HG02973 (cell line): ENCODE results near the gene DMAC2.
"Not testable (repeated sequence)": the region's sequence is repeated elsewhere in the genome, so short reads cannot be mapped to it uniquely, and the experiment has no call there.

Experiments used
- ATAC-seq: cut with Tn5 transposase; IDR thresholded peaks from one replicate; pipeline ENCODE4 v1.9.1; 2021; ENCODE audit warnings: moderate library complexity; ENCODE audit not compliant: unreplicated experiment

DMAC2 gene

GRCh38 chr19:41439441-41440222 lies at the start of gene DMAC2:
Gene DMAC2, minus strand, starts transcription at chr19:41439912. Its CDS starts 13 bp downstream, at chr19:41439899.
- ATAC-seq, result peak; percentile 79

- not testable (repeated sequence) for ATAC-seq
Observed at GRCh38 chr19:41486953-41487352, 47.2 kb upstream of the DMAC2 start.

GRCh38 chr19:41484822-41485221 lies 45.1 kb upstream of the DMAC2 start:
- no peak for ATAC-seq

GRCh38 chr19:41480336-41480735 lies 40.6 kb upstream of the DMAC2 start:
- no peak for ATAC-seq

GRCh38 chr19:41479757-41480191 lies 40.1 kb upstream of the DMAC2 start:
- ATAC-seq, result no peak

- ATAC-seq, result no peak
Observed at GRCh38 chr19:41478875-41479756, 39.4 kb upstream of the DMAC2 start.

- no peak for ATAC-seq
Observed at GRCh38 chr19:41478171-41478570, 38.5 kb upstream of the DMAC2 start.

GRCh38 chr19:41476583-41476982 lies 36.9 kb upstream of the DMAC2 start:
- ATAC-seq, result no peak

- ATAC-seq, result not testable (repeated sequence)
Observed at GRCh38 chr19:41463257-41464256, 23.8 kb upstream of the DMAC2 start.

GRCh38 chr19:41462497-41462896 lies 22.8 kb upstream of the DMAC2 start:
- no peak for ATAC-seq

- peak; percentile 72 for ATAC-seq
Observed at GRCh38 chr19:41457241-41457640, 17.5 kb upstream of the DMAC2 start.

GRCh38 chr19:41456342-41456918 lies 16.7 kb upstream of the DMAC2 start:
- no peak for ATAC-seq

- ATAC-seq, result no peak
Observed at GRCh38 chr19:41455936-41456335, 16.2 kb upstream of the DMAC2 start.

- no peak for ATAC-seq
Observed at GRCh38 chr19:41452584-41453275, 13.0 kb upstream of the DMAC2 start.

- ATAC-seq, result no peak
Observed at GRCh38 chr19:41449865-41450178, 10.1 kb upstream of the DMAC2 start.

- no peak for ATAC-seq
Observed at GRCh38 chr19:41449079-41449864, 9.6 kb upstream of the DMAC2 start.

GRCh38 chr19:41447732-41448332 lies 8.1 kb upstream of the DMAC2 start:
- ATAC-seq, result no peak

GRCh38 chr19:41445575-41445974 lies 5.9 kb upstream of the DMAC2 start:
- no peak for ATAC-seq
